K562 (cell line): ENCODE results near the gene CAMK1D. TPM values are rescaled to one million over a fixed set of nuclear protein-coding genes. Genes with fewer than 3 reads are reported as not detected.

Experiments used
- ATAC-seq: fragments of 200-7000 bp; cut with Tn5 transposase; 3 replicates; pipeline ENCODE4 v1.9.1; 2020; ENCODE audit warnings: moderate library complexity
- BruUV-seq: library from RNA; stranded (reverse); fragments of 400-500 nt; replicated peaks from 2 replicates; lab custom pipeline; 2021; lab: Mats Ljungman, UMichigan
- CTCF ChIA-PET: fragments of 300-600 bp; formaldehyde crosslinking; extraction: SDS; loops from one replicate; lab custom pipeline; 2021; ENCODE audit warnings: low intra/inter-chr PET ratio; lab: Yijun Ruan, JAX
- POLR2A ChIA-PET: fragments of 300-600, 350-650 bp; sonication (Branson Sonifier 250); formaldehyde crosslinking; extraction: SDS; loops from one replicate; lab custom pipeline; 2021; ENCODE audit warnings: antibody characterized with exemption, inconsistent platforms; lab: Yijun Ruan, JAX
- DNase-seq, 4 experiments: peaks; one replicate each; pipeline versions ENCODE4 v3.0.0 to v3.0.0-alpha.2; 2011 to 2018; ENCODE audit warnings: low spot score in 3 of 4, mixed read lengths in 3 of 4; ENCODE audit errors: extremely low read depth in 1 of 4
- FAIRE-seq: peaks from 2 replicates; lab custom pipeline; 2011; peaks lifted over from hg19 to GRCh38; lab: Jason Lieb, UNC
- H2AFZ ChIP-seq: 2 replicates; pipeline ENCODE4 v1.6.0; 2011; ENCODE audit warnings: low read depth, low read length, control low read depth, inconsistent platforms
- H3K27ac ChIP-seq: fragments of 200-600 bp; 3 replicates; pipeline ENCODE4 v1.8.0; 2011; ENCODE audit warnings: low read depth, mild to moderate bottlenecking, control low read depth, inconsistent platforms, low read length, moderate library complexity, mixed read lengths; ENCODE audit errors: extremely low read depth
- H3K27me3 ChIP-seq, 2 experiments: fragments of 300-600 bp in 1 of 2; 2 replicates in 1 of 2; 3 replicates in 1 of 2; pipeline versions ENCODE4 v1.6.0 to v1.8.0; 2011; ENCODE audit warnings: inconsistent platforms in 2 of 2, low read length in 2 of 2, mild to moderate bottlenecking in 1 of 2, mixed read lengths in 1 of 2, moderate library complexity in 1 of 2; ENCODE audit not compliant: control insufficient read depth in 2 of 2, insufficient read depth in 2 of 2
- H3K36me3 ChIP-seq: fragments of 300-600 bp; 3 replicates; pipeline ENCODE4 v1.8.0; 2011; ENCODE audit warnings: mild to moderate bottlenecking, low read length, inconsistent platforms; ENCODE audit not compliant: control insufficient read depth, insufficient read depth
- H3K4me1 ChIP-seq, 2 experiments: fragments of 200-600 bp in 1 of 2; replicated peaks in 1 of 2; 2 replicates in 1 of 2; 3 replicates in 1 of 2; pipeline versions ENCODE4 v1.5.1 to v1.8.0; 2011; ENCODE audit warnings: inconsistent platforms in 2 of 2, low read length in 2 of 2, mild to moderate bottlenecking in 1 of 2, mixed read lengths in 1 of 2, moderate library complexity in 1 of 2; ENCODE audit not compliant: control insufficient read depth in 2 of 2, insufficient read depth in 2 of 2
- H3K4me2 ChIP-seq: 2 replicates; pipeline ENCODE4 v1.6.1; 2011; ENCODE audit warnings: low read length, control low read depth, inconsistent platforms, mixed read lengths; ENCODE audit not compliant: insufficient read depth
- H3K4me3 ChIP-seq: fragments of 200-600 bp; sonication (generic), shearing (Covaris generic); 2 replicates; pipeline ENCODE4 v1.5.1; 2016; ENCODE audit warnings: control low read depth, inconsistent platforms
- H3K79me2 ChIP-seq: fragments of 200-600 bp; 3 replicates; pipeline ENCODE4 v1.8.0; 2011; ENCODE audit warnings: low read length, inconsistent platforms; ENCODE audit not compliant: control insufficient read depth, insufficient read depth
- H3K9ac ChIP-seq, 2 experiments: 2 replicates each; pipeline versions ENCODE4 v1.6.0 to v1.6.1; 2011; ENCODE audit warnings: low read depth in 2 of 2, low read length in 2 of 2, control low read depth in 1 of 2, inconsistent platforms in 1 of 2, mild to moderate bottlenecking in 1 of 2, mixed read lengths in 1 of 2; ENCODE audit not compliant: insufficient read depth in 1 of 2
- H3K9me1 ChIP-seq: one replicate; pipeline ENCODE4 v1.6.0; 2011; ENCODE audit warnings: inconsistent platforms, mild to moderate bottlenecking, low read length, moderate library complexity; ENCODE audit not compliant: control insufficient read depth, insufficient read depth
- H3K9me3 ChIP-seq: replicated peaks from 2 replicates; pipeline ENCODE4 v1.5.1; 2011; ENCODE audit warnings: low read depth, low read length, inconsistent platforms; ENCODE audit not compliant: control insufficient read depth, insufficient read depth
- H4K20me1 ChIP-seq: replicated peaks from 2 replicates; pipeline ENCODE4 v1.6.1; 2011; ENCODE audit warnings: low read length, inconsistent platforms, mixed read lengths; ENCODE audit not compliant: control insufficient read depth, insufficient read depth
- BCOR ChIP-seq: fragments of 450-650 bp; IDR thresholded peaks from 2 replicates; pipeline ENCODE4 v1.6.1; 2016
- FUS ChIP-seq: fragments of 200-400 bp; formaldehyde crosslinking; optimal IDR thresholded peaks from 2 replicates; pipeline ENCODE3; 2017; ENCODE audit warnings: low read depth, low read length
- GABPA ChIP-seq: fragments of 200-800 bp; sonication (Bioruptor generic); conservative IDR thresholded peaks from 2 replicates; pipeline ENCODE4 v1.6.1; 2016; ENCODE audit warnings: low read depth, missing genetic modification characterization, missing compliant biosample characterization
- JUN ChIP-seq, 2 experiments: sonication (generic) in 1 of 2; formaldehyde crosslinking in 1 of 2; IDR thresholded peaks; 2 replicates each; pipeline versions ENCODE4 v1.6.1 to v1.8.0; 2012 to 2022; ENCODE audit warnings: borderline replicate concordance in 2 of 2, mild to moderate bottlenecking in 2 of 2, improper control_type of control experiment in 1 of 2, low read depth in 1 of 2, low read length in 1 of 2, missing genetic modification reagents in 1 of 2
- KLF16 ChIP-seq: IDR thresholded peaks from 2 replicates; pipeline ENCODE4 v1.6.1; 2016; ENCODE audit warnings: antibody characterized with exemption
- LARP7 ChIP-seq: fragments of 450-650 bp; IDR thresholded peaks from 2 replicates; pipeline ENCODE4 v1.6.1; 2016
- MYNN ChIP-seq, 2 experiments: sonication (generic); formaldehyde crosslinking in 1 of 2; IDR thresholded peaks; 2 replicates each; pipeline versions ENCODE4 v1.5.0 to v1.6.1; 2016 to 2020; ENCODE audit warnings: antibody characterized with exemption in 1 of 2, missing genetic modification reagents in 1 of 2
- NBN ChIP-seq: fragments of 450-650 bp; IDR thresholded peaks from 2 replicates; pipeline ENCODE4 v1.6.1; 2016; ENCODE audit warnings: low read depth, mild to moderate bottlenecking
- RBFOX2 ChIP-seq: fragments of 200-400 bp; formaldehyde crosslinking; IDR thresholded peaks from 2 replicates; pipeline ENCODE4 v1.6.1; 2017; ENCODE audit warnings: low read depth, mild to moderate bottlenecking, low read length, moderate library complexity
- RFX1 ChIP-seq: fragments of 450-650 bp; IDR thresholded peaks from 2 replicates; pipeline ENCODE4 v1.6.1; 2016; ENCODE audit warnings: mild to moderate bottlenecking, moderate library complexity
- SUPT5H ChIP-seq: fragments of 450-650 bp; IDR thresholded peaks from 2 replicates; pipeline ENCODE4 v1.6.1; 2016
- TCFL5 ChIP-seq: fragments of 250-450 bp; sonication (Bioruptor Pico); conservative IDR thresholded peaks from 2 replicates; pipeline ENCODE4 v1.6.1; 2021; ENCODE audit warnings: mild to moderate bottlenecking, moderate library complexity, matching md5 sums
- TEAD1 ChIP-seq, 2 experiments: fragments of 450-650 bp in 1 of 2; sonication (generic) in 1 of 2; formaldehyde crosslinking; IDR thresholded peaks; 2 replicates each; pipeline versions ENCODE4 v1.4.0 to v1.8.0; 2020 to 2022; ENCODE audit warnings: mild to moderate bottlenecking in 2 of 2, missing genetic modification reagents in 1 of 2
- XRCC3 ChIP-seq: fragments of 450-650 bp; IDR thresholded peaks from 2 replicates; pipeline ENCODE4 v1.6.1; 2017; ENCODE audit warnings: mild to moderate bottlenecking, moderate library complexity
- ZNF140 ChIP-seq: fragments of 250-450 bp; sonication (Bioruptor Pico); IDR thresholded peaks from 2 replicates; pipeline ENCODE4 v1.8.0; 2021; ENCODE audit warnings: moderate library complexity, mild to moderate bottlenecking, inconsistent platforms
- ZNF274 ChIP-seq: IDR thresholded peaks from 2 replicates; pipeline ENCODE4 v1.6.1; 2011; ENCODE audit warnings: low read depth, mild to moderate bottlenecking, low read length, moderate library complexity, borderline replicate concordance
- ZNF384 ChIP-seq: IDR thresholded peaks from 2 replicates; pipeline ENCODE4 v1.6.1; 2012; ENCODE audit warnings: low read depth, low read length, improper control_type of control experiment
- WGBS: fragments of 100-300 bp; shearing (Covaris generic); methylation state at CpG from one replicate; pipeline ENCODE4 v1.1.6; 2016; ENCODE audit warnings: low coverage, mixed read lengths; ENCODE audit not compliant: insufficient coverage; ENCODE audit errors: missing lambda C conversion rate; 5-methylcytosine and 5-hydroxymethylcytosine counted together
- in situ Hi-C: fragments of 300-500 bp; cut with MboI; formaldehyde crosslinking; loops from 4 replicates; pipeline ENCODE4 v1.15.0; 2018; ENCODE audit warnings: inconsistent platforms, mixed read lengths
- intact Hi-C: fragments of 100-400 bp; cut with micrococcal nuclease; formaldehyde crosslinking; loops from 2 replicates; pipeline ENCODE4 v1.14.2; 2022
- polyA plus RNA-seq, 8 experiments: library from polyadenylated mRNA; depleted of rRNA in 4 of 8; stranded (reverse) in 5 of 8; unstranded in 3 of 8; fragments of >200 nt; fragmentation: Nextera tagmentation in 2 of 8; fragmentation: Illumina TruSeq in 1 of 8; extraction: Ambion mirVana in 2 of 8; extraction: Trizol in 1 of 8; gene quantifications; 2 replicates each; pipeline versions ENCODE4 v1.2.1 to v1.2.3, GENCODE V29; 2011 to 2014; ENCODE audit warnings: inconsistent platforms in 1 of 8, missing spikeins in 1 of 8
- total RNA-seq, 7 experiments: library from RNA; depleted of rRNA in 6 of 7; stranded (reverse); fragments of >200 nt in 6 of 7; fragmentation: Illumina TruSeq in 2 of 7; extraction: Trizol in 2 of 7; gene quantifications; 2 replicates each; pipeline versions ENCODE4 v1.2.1 to v1.2.3, GENCODE V29; 2011 to 2021; ENCODE audit warnings: low replicate concordance in 1 of 7
- TF ChIP-seq, protein P1 (sequence below): fragments of 450-650 bp; formaldehyde crosslinking; IDR thresholded peaks from 2 replicates; pipeline ENCODE4 v1.4.0; 2020; ENCODE audit warnings: mild to moderate bottlenecking, moderate library complexity
- TF ChIP-seq, protein P2 (sequence below), 2 experiments: IDR thresholded peaks in 1 of 2; conservative IDR thresholded peaks in 1 of 2; 2 replicates each; pipeline ENCODE4 v1.6.1; 2016; ENCODE audit warnings: low read depth in 2 of 2, mild to moderate bottlenecking in 1 of 2, missing compliant biosample characterization in 1 of 2, missing genetic modification characterization in 1 of 2, moderate library complexity in 1 of 2

CAMK1D gene
- total and polyA plus RNA-seq, 9 of the 15 experiments (the other 6 are each of a cell fraction or from before 2014, with no cell fraction given), result 0.12 to 0.24 (median 0.20) TPM; not detected in 5

DNA sequence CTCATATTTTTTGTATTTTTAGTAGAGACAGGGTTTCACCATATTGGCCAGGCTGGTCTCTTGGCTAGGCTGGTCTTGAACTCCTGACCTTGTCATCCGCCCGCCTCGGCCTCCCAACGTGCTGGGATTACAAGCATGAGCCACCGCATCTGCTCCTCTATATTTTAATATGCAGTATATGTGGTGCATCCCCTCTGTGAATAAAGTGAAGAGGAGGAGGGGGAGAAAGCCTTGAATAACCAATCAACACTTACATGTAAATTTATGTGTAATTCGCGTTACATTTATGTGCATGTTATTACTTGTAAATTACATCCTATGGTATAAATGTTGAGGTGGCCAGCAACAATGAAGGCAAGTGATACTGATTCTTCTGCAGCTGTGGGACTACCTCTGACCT is 342.2 kb downstream of the CAMK1D start (continued):
- no peak for TF ChIP-seq TCFL5 (CRISPR knock-in tag)
- TF ChIP-seq, all 486 proteins: peak for 0

DNA sequence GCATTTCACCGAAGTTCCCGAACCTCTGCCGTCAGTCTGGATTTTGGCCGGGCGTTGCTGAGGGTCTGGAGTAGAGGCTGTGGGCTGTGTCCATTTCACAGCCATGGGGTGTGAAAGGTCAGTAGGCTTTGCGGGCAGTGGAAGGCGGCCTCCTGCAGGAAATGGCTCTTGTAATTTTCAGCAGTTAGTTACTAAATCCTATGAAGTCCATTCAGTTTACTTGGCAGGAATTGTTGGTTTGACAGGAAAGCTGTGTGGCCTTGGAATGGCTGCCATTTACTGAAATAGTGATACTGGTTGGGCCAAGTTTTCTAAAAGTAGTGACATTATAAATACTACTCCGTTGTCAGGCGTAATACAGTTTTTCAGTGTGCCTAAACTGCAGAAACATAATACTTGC is 348.4 kb downstream of the CAMK1D start:
- Histone ChIP-seq H3K9me3 (no peaks in the 10 kb centered on the region), H3K9ac (no peak overlapping the region), H3K4me3 (no peak overlapping the region), H4K20me1 (no peaks in the 10 kb centered on the region; the same call in 1 of the 2 replicates), H3K27ac (no peak overlapping the region), H3K4me2 (no peak overlapping the region), H3K4me1 (no peaks in the 10 kb centered on the region), H3K36me3 (no peaks in the 10 kb centered on the region), H3K27me3 (peaks cover 18 to 24% of the 10 kb centered on the region in 2 experiments; a peak in 4 of 5 replicates), H2AFZ (no peak overlapping the region), H3K9me1 (peaks cover 2% of the 10 kb centered on the region), H3K79me2 (no peaks in the 10 kb centered on the region)
- POLR2A ChIA-PET, result interaction anchor here (0.7 kb wide), 1 partner anchor 403 kb away, joined by 3 read pairs; no protein-coding TSS in a partner anchor
- intact Hi-C loops, result no loop called here
- in situ Hi-C loops, result no loop called here
- CTCF ChIA-PET, result no interaction called here
- FAIRE-seq (no peak), DNase-seq (no peak), ATAC-seq (no peak)
- BruUV-seq, result no TSS peak
- 0% methylated on average over 9 of the region's 9 CpGs for WGBS
- TF ChIP-seq BCOR (no peak), XRCC3 (no peak), LARP7 (no peak), ZNF140 (no peak), SUPT5H (no peak), NBN (no peak), RFX1 (no peak), JUN (IDR thresholded peaks at IDR 0.05; ENCODE audit: borderline replicate concordance, low read depth, low read length) (no peak), JUN (CRISPR knock-in tag; IDR thresholded peaks at IDR 0.05; ENCODE audit: borderline replicate concordance) (no peak), KLF16 (no peak), ZNF384 (no peak), ZNF274 (no peak), FUS (no peak), GABPA (tag) (no peak), TEAD1 (CRISPR knock-in tag; IDR thresholded peaks at IDR 0.05) (no peak), MYNN (IDR thresholded peaks at IDR 0.05) (no peak), MYNN (CRISPR knock-in tag; IDR thresholded peaks at IDR 0.05) (no peak), RBFOX2 (no peak)
- TF ChIP-seq, protein P1, sequence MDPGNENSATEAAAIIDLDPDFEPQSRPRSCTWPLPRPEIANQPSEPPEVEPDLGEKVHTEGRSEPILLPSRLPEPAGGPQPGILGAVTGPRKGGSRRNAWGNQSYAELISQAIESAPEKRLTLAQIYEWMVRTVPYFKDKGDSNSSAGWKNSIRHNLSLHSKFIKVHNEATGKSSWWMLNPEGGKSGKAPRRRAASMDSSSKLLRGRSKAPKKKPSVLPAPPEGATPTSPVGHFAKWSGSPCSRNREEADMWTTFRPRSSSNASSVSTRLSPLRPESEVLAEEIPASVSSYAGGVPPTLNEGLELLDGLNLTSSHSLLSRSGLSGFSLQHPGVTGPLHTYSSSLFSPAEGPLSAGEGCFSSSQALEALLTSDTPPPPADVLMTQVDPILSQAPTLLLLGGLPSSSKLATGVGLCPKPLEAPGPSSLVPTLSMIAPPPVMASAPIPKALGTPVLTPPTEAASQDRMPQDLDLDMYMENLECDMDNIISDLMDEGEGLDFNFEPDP (CRISPR knock-in tag), result no peak
- TF ChIP-seq, protein P2, sequence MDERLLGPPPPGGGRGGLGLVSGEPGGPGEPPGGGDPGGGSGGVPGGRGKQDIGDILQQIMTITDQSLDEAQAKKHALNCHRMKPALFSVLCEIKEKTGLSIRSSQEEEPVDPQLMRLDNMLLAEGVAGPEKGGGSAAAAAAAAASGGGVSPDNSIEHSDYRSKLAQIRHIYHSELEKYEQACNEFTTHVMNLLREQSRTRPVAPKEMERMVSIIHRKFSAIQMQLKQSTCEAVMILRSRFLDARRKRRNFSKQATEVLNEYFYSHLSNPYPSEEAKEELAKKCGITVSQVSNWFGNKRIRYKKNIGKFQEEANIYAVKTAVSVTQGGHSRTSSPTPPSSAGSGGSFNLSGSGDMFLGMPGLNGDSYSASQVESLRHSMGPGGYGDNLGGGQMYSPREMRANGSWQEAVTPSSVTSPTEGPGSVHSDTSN (CRISPR knock-in tag; IDR thresholded peaks at IDR 0.05; ENCODE audit: low read depth), result no peak
- TF ChIP-seq, protein P2 (tag; conservative IDR thresholded peaks at IDR 0.05; ENCODE audit: low read depth), result no peak
